HG03354 (cell line): ENCODE data around the gene SLC25A21.

Source experiments
- ATAC-seq: cut with Tn5 transposase; IDR thresholded peaks from one replicate; pipeline ENCODE4 v1.9.1; 2021; ENCODE audit warnings: mild to moderate bottlenecking; ENCODE audit not compliant: unreplicated experiment, poor library complexity, severe bottlenecking

The SLC25A21 gene

DNA sequence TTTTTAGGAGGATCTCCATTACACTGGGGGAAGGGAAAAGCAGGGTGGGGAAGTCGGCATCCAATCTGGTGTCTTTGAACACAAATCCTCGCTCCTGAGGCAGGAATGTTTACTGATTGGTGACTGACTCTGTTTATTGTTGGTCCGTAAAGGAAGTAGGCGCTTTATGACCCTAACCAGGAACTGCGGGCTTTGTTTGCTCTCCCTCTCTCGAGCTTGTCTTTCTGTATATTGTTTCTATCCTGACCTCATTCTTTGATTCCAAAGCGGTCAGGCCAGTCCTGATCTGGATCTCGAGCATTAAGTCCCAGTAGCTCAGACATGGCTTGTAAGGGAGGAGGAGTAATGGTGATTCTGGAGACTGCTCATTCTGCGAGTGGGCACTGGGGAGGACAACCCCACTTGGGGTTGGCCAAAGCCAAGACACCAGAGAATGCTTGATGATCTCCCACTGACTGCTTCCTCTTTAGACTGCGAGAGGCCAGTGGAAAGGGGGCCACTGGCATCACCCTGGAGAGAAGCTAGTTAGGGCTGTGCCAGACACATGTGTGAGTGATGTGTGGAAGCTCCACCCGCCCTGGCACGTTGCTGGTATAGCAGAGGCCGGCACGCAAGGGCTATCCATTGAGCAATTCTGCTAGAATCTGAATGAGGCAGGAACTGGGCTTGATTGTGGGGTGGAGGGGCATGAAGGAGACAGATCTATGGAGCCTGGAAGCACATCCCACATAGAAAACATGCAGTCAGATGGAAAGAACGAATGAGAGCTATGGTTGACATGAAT is 316.1 kb downstream of the SLC25A21 start:
- ATAC-seq = no peak

GRCh38 chr14:36855396-36855795 is 317.0 kb downstream of the SLC25A21 start:
- ATAC-seq = no peak

DNA sequence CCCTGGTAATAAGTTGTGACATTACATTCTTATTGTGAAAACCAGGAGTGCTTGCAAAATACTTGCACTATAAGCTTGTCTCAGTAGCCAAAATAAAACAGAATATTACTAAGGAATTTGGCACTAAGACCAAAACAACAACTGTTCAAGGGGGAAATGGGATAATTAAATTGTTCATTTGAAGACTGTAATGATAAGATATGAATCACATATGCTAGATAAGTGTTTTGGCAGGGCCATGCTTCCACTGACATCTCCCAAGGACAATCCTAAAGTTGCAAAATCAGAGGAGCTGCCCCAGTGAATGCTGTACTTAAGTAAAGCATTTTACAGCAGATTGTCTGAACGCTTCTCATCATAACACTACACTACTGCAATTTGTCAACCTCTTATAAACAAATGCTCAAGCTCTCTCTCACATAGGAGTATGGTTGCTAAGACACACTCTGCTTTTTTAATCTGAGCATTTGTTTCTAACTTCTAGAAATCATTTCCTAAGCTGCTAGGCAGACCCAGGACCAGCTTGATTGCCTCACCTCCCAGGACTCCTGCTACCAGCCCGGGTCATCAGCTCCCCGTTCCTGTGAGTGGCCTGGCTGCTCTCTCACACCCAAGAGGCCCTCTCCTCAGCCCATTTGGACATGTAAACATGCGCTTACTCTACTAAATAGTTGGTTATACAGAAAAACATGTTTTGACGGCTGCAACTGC is 319.3 kb downstream of the SLC25A21 start:
- no peak for ATAC-seq

DNA sequence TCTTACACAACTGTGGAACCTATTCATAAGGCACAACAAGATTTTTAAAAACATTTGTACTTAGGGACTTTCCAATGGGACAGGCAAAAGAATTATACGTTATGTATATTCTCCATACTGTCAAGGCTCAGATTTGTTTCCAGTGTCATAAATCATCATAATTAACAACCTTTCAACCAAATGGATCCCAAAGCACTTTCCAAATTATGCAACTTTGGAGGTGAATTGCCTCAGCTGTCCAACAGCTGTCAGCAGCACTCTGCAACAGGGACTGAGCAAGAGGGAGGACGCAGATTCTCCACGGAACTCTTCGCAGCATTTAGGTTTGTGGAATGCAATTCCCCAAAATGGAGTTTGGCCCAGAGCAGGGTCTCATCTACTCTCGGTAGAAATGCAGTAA is 324.2 kb downstream of the SLC25A21 start:
- no peak for ATAC-seq

- ATAC-seq = no peak
These were observed 325.0 kb downstream of the SLC25A21 start for GRCh38 chr14:36847366-36847765.

DNA sequence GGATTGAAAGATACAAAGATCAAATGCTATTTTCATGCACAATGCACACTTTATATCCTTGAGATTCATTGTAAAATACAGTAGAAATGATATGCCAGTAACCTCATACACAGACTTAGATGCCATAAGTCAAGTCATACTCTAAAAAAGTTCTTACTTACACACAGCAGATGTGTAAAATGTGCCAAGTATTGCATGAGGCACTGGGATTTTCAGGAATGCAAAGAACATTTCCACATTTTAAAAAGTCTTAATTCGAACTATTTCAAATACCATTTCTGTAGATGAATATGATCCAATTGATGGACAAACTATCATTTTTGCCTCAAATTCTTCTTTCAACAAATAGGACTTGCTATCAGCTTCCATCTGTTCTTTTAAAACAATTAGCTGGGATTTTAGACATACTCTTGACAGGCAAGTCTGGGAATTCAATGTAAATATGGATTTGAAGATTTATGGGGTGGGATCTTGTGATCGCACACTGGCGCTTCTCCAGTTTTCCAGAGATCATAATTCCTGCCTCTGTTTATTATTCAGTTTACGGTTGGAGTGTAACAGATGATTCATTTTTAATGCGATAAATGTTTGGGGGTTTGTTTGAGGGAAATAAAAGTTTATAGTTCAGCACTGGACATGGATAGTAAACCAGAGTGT is 326.9 kb downstream of the SLC25A21 start:
- ATAC-seq = no peak

- ATAC-seq = no peak
These were observed 327.8 kb downstream of the SLC25A21 start for GRCh38 chr14:36844443-36845195.

GRCh38 chr14:36843410-36843809 is 329.0 kb downstream of the SLC25A21 start:
- no peak for ATAC-seq

DNA sequence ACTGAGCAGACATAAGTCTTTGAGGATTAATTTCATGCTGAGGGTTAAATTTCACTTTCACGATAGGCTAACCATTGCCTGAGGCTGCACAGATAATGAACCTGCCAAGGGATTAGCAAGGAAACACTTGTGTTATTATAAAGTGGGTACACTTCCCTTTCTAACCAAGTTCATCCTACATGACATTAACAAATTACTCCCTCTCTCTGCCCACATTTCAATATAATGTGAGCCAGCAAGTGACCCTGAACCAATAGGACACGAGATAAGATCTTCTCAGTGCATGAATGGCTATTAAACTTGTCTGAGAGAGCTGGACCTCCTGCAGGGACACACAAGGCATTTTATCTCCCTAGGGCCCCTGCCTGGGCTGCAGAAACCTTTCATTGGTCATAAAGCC is 337.3 kb downstream of the SLC25A21 start:
- no peak for ATAC-seq

GRCh38 chr14:36834293-36834692 is 338.1 kb downstream of the SLC25A21 start:
- no peak for ATAC-seq

DNA sequence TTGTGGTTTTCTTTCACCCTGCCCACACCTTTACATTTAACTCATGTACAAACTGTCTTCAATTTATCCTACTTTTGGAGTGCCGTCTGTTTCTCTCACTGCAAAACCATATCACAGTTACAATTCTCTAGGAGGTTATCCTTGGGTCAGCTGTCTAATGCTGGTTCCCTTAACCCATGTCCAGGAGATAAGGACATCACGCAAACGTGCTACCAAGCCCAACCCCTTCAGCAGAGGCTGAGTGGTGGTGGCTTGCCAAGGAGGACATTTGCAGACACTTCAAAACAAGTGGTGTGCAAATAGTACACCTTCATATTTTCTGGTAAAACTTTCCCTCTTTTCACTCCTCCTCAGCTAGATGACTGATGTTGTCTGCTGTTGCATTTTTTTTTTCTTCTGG is 342.9 kb downstream of the SLC25A21 start:
- no peak for ATAC-seq

DNA sequence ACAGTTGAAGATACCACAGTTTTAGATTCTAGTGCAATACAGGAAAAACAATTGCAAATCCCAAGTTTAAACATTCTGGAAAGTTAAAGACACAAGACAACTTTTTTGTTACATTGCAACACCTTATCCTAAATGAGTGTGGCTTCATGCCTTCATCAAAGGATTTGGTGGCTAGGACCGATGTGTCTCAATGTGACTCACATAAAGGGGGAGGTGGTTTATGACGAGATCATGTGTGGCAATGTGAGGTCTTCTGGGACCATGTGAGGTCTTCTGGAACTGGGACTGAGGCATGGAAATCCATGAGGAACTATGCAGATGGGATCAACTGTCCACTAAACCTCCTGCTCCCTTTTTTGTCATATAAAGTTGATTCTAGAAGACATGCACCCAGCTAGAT is 344.5 kb downstream of the SLC25A21 start:
- ATAC-seq = no peak

GRCh38 chr14:36826614-36827013 is 345.8 kb downstream of the SLC25A21 start:
- no peak for ATAC-seq

- ATAC-seq = no peak
These were observed 347.6 kb downstream of the SLC25A21 start for GRCh38 chr14:36824854-36825253.

GRCh38 chr14:36823651-36824050 is 348.8 kb downstream of the SLC25A21 start:
- no peak for ATAC-seq

- no peak for ATAC-seq
These were observed 349.7 kb downstream of the SLC25A21 start for GRCh38 chr14:36822685-36823084.

- ATAC-seq = no peak
These were observed 351.5 kb downstream of the SLC25A21 start for GRCh38 chr14:36820901-36821300.

GRCh38 chr14:36820111-36820709 is 352.2 kb downstream of the SLC25A21 start:
- ATAC-seq = no peak

- ATAC-seq = no peak
These were observed 353.5 kb downstream of the SLC25A21 start for GRCh38 chr14:36818794-36819384.
